Ovary (tissue), 9 donors: ENCODE measurements around the gene SNX25. TPM values are rescaled to one million over a fixed set of nuclear protein-coding genes. Genes with fewer than 3 reads are reported as not detected.

Source experiments
- DNase-seq, 5 donors: peaks; one replicate each; pipeline ENCODE4 v3.0.0-alpha.2; 2019 to 2020
- H3K27ac ChIP-seq, 2 donors: fragments of 200-600 bp; one replicate each; pipeline versions ENCODE4 v1.5.1 to v1.8.0; 2019 to 2022
- H3K27me3 ChIP-seq: fragments of 200-600 bp; one replicate; pipeline ENCODE4 v1.8.0; 2022
- H3K36me3 ChIP-seq: fragments of 200-600 bp; sonication (generic); one replicate; pipeline ENCODE4 v1.5.1; 2019
- H3K4me1 ChIP-seq: one replicate; pipeline ENCODE4 v1.8.1; 2013; ENCODE audit warnings: mild to moderate bottlenecking, moderate library complexity; ENCODE audit not compliant: insufficient read depth
- H3K4me3 ChIP-seq: fragments of 200-600 bp; sonication (generic); one replicate; pipeline ENCODE4 v1.5.1; 2017
- H3K9me3 ChIP-seq, 2 donors: fragments of 200-600 bp in 1 of 2; sonication (generic) in 1 of 2; one replicate each; pipeline versions ENCODE4 v1.5.1 to v1.8.1; 2013 to 2019; ENCODE audit warnings: mild to moderate bottlenecking in 1 of 2, moderate library complexity in 1 of 2
- CTCF ChIP-seq, 3 donors: fragments of 450-650 bp in 2 of 3; fragments of 200-600 bp in 1 of 3; IDR thresholded peaks; one replicate each; pipeline versions ENCODE4 v1.5.1 to v1.8.0; 2016 to 2022; ENCODE audit warnings: antibody characterized with exemption in 3 of 3, mild to moderate bottlenecking in 1 of 3
- EP300 ChIP-seq: sonication (generic); formaldehyde crosslinking; IDR thresholded peaks from one replicate; pipeline ENCODE4 v1.6.1; 2017; ENCODE audit warnings: antibody characterized with exemption
- POLR2A ChIP-seq: fragments of 450-650 bp; IDR thresholded peaks from one replicate; pipeline ENCODE4 v1.6.1; 2017; ENCODE audit warnings: antibody characterized with exemption, mild to moderate bottlenecking, moderate library complexity
- WGBS, 3 donors: extraction: QIAGEN DNeasy Blood & Tissue Kit in 1 of 3; methylation state at CpG; one replicate each; pipeline versions ENCODE4 v1.1.5 to v1.1.7; 2013 to 2017; 5-methylcytosine and 5-hydroxymethylcytosine counted together
- intact Hi-C, 4 donors: fragments of 100-400 bp; cut with DNase I; formaldehyde crosslinking; loops; one replicate each; pipeline versions ENCODE4 v1.11.0 to v1.15.1; 2022 to 2023
- polyA plus RNA-seq, 2 donors: library from polyadenylated mRNA; stranded (reverse); fragments of 200-250 nt in 1 of 2; fragments of 350-450 nt in 1 of 2; fragmentation: Illumina TruSeq in 1 of 2; extraction: RNeasy Lipid Tissue Mini Kit (QIAGEN cat#74804) in 1 of 2; gene quantifications; one replicate each; pipeline ENCODE4 v1.2.3, GENCODE V29; 2013 to 2014
- total RNA-seq, 7 donors: library from RNA; depleted of rRNA in 2 of 7; stranded (reverse); fragments of >200 nt in 2 of 7; fragmentation: NEBNext Ultra II Directional in 3 of 7; extraction: Animal tissue kit (Norgen Biotek cat#: 25700) in 3 of 7; gene quantifications; one replicate each; pipeline versions ENCODE4 v1.1.0 to v1.2.4, GENCODE V29; 2016 to 2023
- donor health status: DM: no; HTN: no; CAD: no; lungs with moderate emphysema.
- donor health status: DM: no; HTN: no; CAD: no.
- donor health status: Bipolar disorder and iron deficiency.
- donor health status: DM: yes; HTN: yes; CAD: no.
- donor health status: DM: no; HTN: no; CAD: no.
- donor health status: DM: yes; HTN: yes; CAD: no.

The SNX25 gene
- total and polyA plus RNA-seq, 9 donors, result 7.9 to 28.4 (median 19.1) TPM

- Histone ChIP-seq H3K36me3 (no peaks in the 10 kb centered on the region), H3K4me1 (peaks cover 6% of the 10 kb centered on the region), H3K9me3 (no peaks in the 10 kb centered on the region), H3K27me3 (no peaks in the 10 kb centered on the region), H3K27ac (no peak overlapping the region), H3K4me3 (no peak overlapping the region)
- no peak for DNase-seq
- TF ChIP-seq EP300 (no peak), POLR2A (no peak), CTCF (IDR thresholded peaks at IDR 0.05) (no peak)
- WGBS, 3 donors, result 93 to 100% (median 96%) methylated on average over 2 of the region's 2 CpGs
- intact Hi-C loops, result no loop called here
Observed at GRCh38 chr4:185341377-185341776, 132.0 kb downstream of the SNX25 start.

GRCh38 chr4:185341841-185342240 is 132.4 kb downstream of the SNX25 start:
- 96 to 97% (median 97%) methylated on average over 6 of the region's 6 CpGs for WGBS, 3 donors
- Histone ChIP-seq H3K36me3 (no peaks in the 10 kb centered on the region), H3K4me3 (no peak overlapping the region), H3K9me3 (no peaks in the 10 kb centered on the region), H3K27ac (no peak overlapping the region), H3K27me3 (no peaks in the 10 kb centered on the region), H3K4me1 (peaks cover 6% of the 10 kb centered on the region)
- DNase-seq, result no peak
- intact Hi-C loops, result no loop called here
- TF ChIP-seq EP300 (no peak), POLR2A (no peak), CTCF (IDR thresholded peaks at IDR 0.05) (no peak)

- TF ChIP-seq EP300 (no peak), POLR2A (no peak), CTCF (IDR thresholded peaks at IDR 0.05) (no peak)
- H3K9me3 ChIP-seq, result no peaks in the 10 kb centered on the region
- H3K4me3 ChIP-seq, result no peak overlapping the region
- H3K27ac ChIP-seq, result no peak overlapping the region
- intact Hi-C loops, result no loop called here
- H3K36me3 ChIP-seq, result no peaks in the 10 kb centered on the region
- no peak for DNase-seq
- peaks cover 6% of the 10 kb centered on the region for H3K4me1 ChIP-seq
- 32 to 42% (median 36%) methylated on average over 15 of the region's 15 CpGs for WGBS, 3 donors
- H3K27me3 ChIP-seq, result no peaks in the 10 kb centered on the region
Observed at GRCh38 chr4:185343726-185344581, 134.6 kb downstream of the SNX25 start.

- no peaks in the 10 kb centered on the region for H3K36me3 ChIP-seq
- intact Hi-C loops, result no loop called here
- TF ChIP-seq POLR2A, result no peak
- no peak for TF ChIP-seq EP300
- no peak for TF ChIP-seq CTCF (IDR thresholded peaks at IDR 0.05)
Observed at GRCh38 chr4:185344743-185345538, 135.5 kb downstream of the SNX25 start.

More at GRCh38 chr4:185344743-185345538, 135.5 kb downstream of the SNX25 start:
- WGBS, 3 donors, result 41 to 51% (median 41%) methylated on average over 6 of the region's 6 CpGs
- no peak overlapping the region for H3K27ac ChIP-seq
- peaks cover 6% of the 10 kb centered on the region for H3K4me1 ChIP-seq
- no peaks in the 10 kb centered on the region for H3K9me3 ChIP-seq
- no peak overlapping the region for H3K4me3 ChIP-seq
- no peak for DNase-seq
- H3K27me3 ChIP-seq, result no peaks in the 10 kb centered on the region
